SK-N-SH (cell line): ENCODE data around the gene CENPO. TPM values are rescaled to one million over a fixed set of nuclear protein-coding genes. Genes with fewer than 3 reads are reported as not detected.

Experiments
- CTCF ChIA-PET: fragments of 300-600, 350-600 bp; formaldehyde crosslinking; extraction: SDS; loops from one replicate; lab custom pipeline; 2021; lab: Yijun Ruan, JAX
- POLR2A ChIA-PET: fragments of 350-600 bp; sonication (Branson Sonifier 250); formaldehyde crosslinking; extraction: SDS; loops from one replicate; lab custom pipeline; 2020; ENCODE audit warnings: antibody characterized with exemption, inconsistent platforms; lab: Yijun Ruan, JAX
- DNase-seq: peaks from one replicate; pipeline ENCODE4 v3.0.0; 2012
- H2AFZ ChIP-seq: fragments of 200-600 bp; sonication (generic); 2 replicates; pipeline ENCODE4 v1.8.1; 2016; ENCODE audit warnings: antibody characterized with exemption, mild to moderate bottlenecking, low read depth
- H3F3A ChIP-seq: fragments of 200-600 bp; sonication (generic); replicated peaks from 2 replicates; pipeline ENCODE3; 2016; ENCODE audit warnings: antibody characterized with exemption, mild to moderate bottlenecking; ENCODE audit not compliant: insufficient read depth
- H3K27ac ChIP-seq, 2 experiments: fragments of 200-500 bp in 1 of 2; fragments of 200-600 bp in 1 of 2; sonication (Bioruptor generic) in 1 of 2; sonication (generic), shearing (Covaris generic) in 1 of 2; 2 replicates each; pipeline versions ENCODE4 v1.5.1 to v1.6.1; 2014 to 2016; ENCODE audit warnings: low read depth in 2 of 2, inconsistent platforms in 1 of 2, low read length in 1 of 2, mild to moderate bottlenecking in 1 of 2, mixed read lengths in 1 of 2
- H3K27me3 ChIP-seq: fragments of 200-600 bp; sonication (generic), shearing (Covaris generic); 2 replicates; pipeline ENCODE4 v1.6.1; 2016; ENCODE audit warnings: mixed run types; ENCODE audit not compliant: insufficient read depth
- H3K36me3 ChIP-seq, 2 experiments: fragments of 200-500 bp in 1 of 2; fragments of 200-600 bp in 1 of 2; sonication (Bioruptor generic) in 1 of 2; sonication (generic) in 1 of 2; replicated peaks in 1 of 2; 2 replicates each; pipeline versions ENCODE3 to v1.5.1; 2014 to 2016; ENCODE audit warnings: low read length in 1 of 2, mild to moderate bottlenecking in 1 of 2; ENCODE audit not compliant: insufficient read depth in 2 of 2, control insufficient read depth in 1 of 2
- H3K4me1 ChIP-seq, 2 experiments: fragments of 200-500 bp in 1 of 2; fragments of 200-600 bp in 1 of 2; sonication (Bioruptor generic) in 1 of 2; sonication (generic), shearing (Covaris generic) in 1 of 2; 2 replicates each; pipeline versions ENCODE4 v1.5.1 to v1.6.1; 2014 to 2016; ENCODE audit warnings: low read depth in 1 of 2, low read length in 1 of 2, mixed run types in 1 of 2; ENCODE audit not compliant: insufficient read depth in 2 of 2, control insufficient read depth in 1 of 2
- H3K4me2 ChIP-seq: fragments of 200-600 bp; sonication (generic), shearing (Covaris generic); 2 replicates; pipeline ENCODE4 v1.6.1; 2017; ENCODE audit warnings: mixed run types
- H3K4me3 ChIP-seq, 2 experiments: fragments of 200-500 bp in 1 of 2; fragments of 200-600 bp in 1 of 2; sonication (Bioruptor generic) in 1 of 2; sonication (generic), shearing (Covaris generic) in 1 of 2; 2 replicates each; pipeline versions ENCODE4 v1.5.1 to v1.8.1; 2014 to 2016; ENCODE audit warnings: low read depth in 2 of 2, inconsistent platforms in 1 of 2, low read length in 1 of 2, mild to moderate bottlenecking in 1 of 2, mixed read lengths in 1 of 2, moderate library complexity in 1 of 2
- H3K79me2 ChIP-seq: fragments of 200-600 bp; sonication (generic); 2 replicates; pipeline ENCODE4 v1.8.1; 2017; ENCODE audit warnings: mild to moderate bottlenecking; ENCODE audit not compliant: insufficient read depth
- H3K9ac ChIP-seq: fragments of 200-600 bp; sonication (generic); 2 replicates; pipeline ENCODE4 v1.6.1; 2017; ENCODE audit warnings: mixed run types
- H3K9me2 ChIP-seq: fragments of 200-600 bp; sonication (generic); 2 replicates; pipeline ENCODE4 v1.6.1; 2017; ENCODE audit warnings: mixed run types
- H3K9me3 ChIP-seq: fragments of 200-600 bp; sonication (generic); 2 replicates; pipeline ENCODE4 v1.6.1; 2017; ENCODE audit warnings: mixed run types, mild to moderate bottlenecking, moderate library complexity
- H4K20me1 ChIP-seq: fragments of 200-600 bp; sonication (generic); 2 replicates; pipeline ENCODE4 v1.6.1; 2017; ENCODE audit warnings: mild to moderate bottlenecking, mixed run types; ENCODE audit not compliant: insufficient read depth
- CHD2 ChIP-seq: fragments of 150-350 bp; IDR thresholded peaks from 2 replicates; pipeline ENCODE4 v1.6.1; 2018; ENCODE audit warnings: low read length; ENCODE audit not compliant: partially characterized antibody
- EP300 ChIP-seq, 2 experiments: IDR thresholded peaks; 2 replicates each; pipeline versions ENCODE4 v1.4.0 to v1.6.1; 2012; ENCODE audit warnings: borderline replicate concordance in 1 of 2, low read depth in 1 of 2, low read length in 1 of 2
- FOSL2 ChIP-seq: IDR thresholded peaks from 2 replicates; pipeline ENCODE4 v1.4.0; 2012; ENCODE audit warnings: low read depth, mild to moderate bottlenecking, moderate library complexity, borderline replicate concordance
- FOXJ3 ChIP-seq: sonication (generic); formaldehyde crosslinking; IDR thresholded peaks from 2 replicates; pipeline ENCODE4 v1.5.1; 2020; ENCODE audit warnings: mild to moderate bottlenecking, missing genetic modification reagents
- FOXM1 ChIP-seq: IDR thresholded peaks from 2 replicates; pipeline ENCODE4 v1.4.0; 2012; ENCODE audit warnings: low read depth, mild to moderate bottlenecking
- GATA2 ChIP-seq: sonication (generic); formaldehyde crosslinking; IDR thresholded peaks from 2 replicates; pipeline ENCODE4 v1.5.0; 2020; ENCODE audit warnings: mild to moderate bottlenecking, missing genetic modification reagents
- JUND ChIP-seq: IDR thresholded peaks from 2 replicates; pipeline ENCODE4 v1.4.0; 2012
- MAX ChIP-seq: IDR thresholded peaks from 2 replicates; pipeline ENCODE4 v1.4.0; 2012; ENCODE audit warnings: low read depth
- MEF2A ChIP-seq: IDR thresholded peaks from 2 replicates; pipeline ENCODE4 v1.4.0; 2012; ENCODE audit warnings: low read depth, borderline replicate concordance
- MXI1 ChIP-seq: IDR thresholded peaks from 2 replicates; pipeline ENCODE4 v1.6.1; 2012; ENCODE audit warnings: mild to moderate bottlenecking, low read depth, low read length, improper control_type of control experiment
- NFIC ChIP-seq: IDR thresholded peaks from 2 replicates; pipeline ENCODE4 v1.4.0; 2012; ENCODE audit warnings: borderline replicate concordance
- RCOR1 ChIP-seq: fragments of 150-350 bp; IDR thresholded peaks from 2 replicates; pipeline ENCODE4 v1.6.1; 2017; ENCODE audit warnings: antibody characterized with exemption, low read length
- RFX5 ChIP-seq: IDR thresholded peaks from 2 replicates; pipeline ENCODE4 v1.6.1; 2012; ENCODE audit warnings: mild to moderate bottlenecking, improper control_type of control experiment, low read length
- USF1 ChIP-seq: IDR thresholded peaks from 2 replicates; pipeline ENCODE4 v1.4.0; 2012; ENCODE audit warnings: low read depth, borderline replicate concordance
- YY1 ChIP-seq: IDR thresholded peaks from 2 replicates; pipeline ENCODE4 v1.4.0; 2012; ENCODE audit warnings: low read depth, mild to moderate bottlenecking
- ZBTB33 ChIP-seq: IDR thresholded peaks from 2 replicates; pipeline ENCODE4 v1.4.0; 2012; ENCODE audit warnings: low read depth, borderline replicate concordance
- WGBS: methylation state at CpG from one replicate; pipeline ENCODE4 v1.1.6; 2017; ENCODE audit warnings: low lambda C conversion rate; 5-methylcytosine and 5-hydroxymethylcytosine counted together
- polyA plus RNA-seq, 3 experiments: library from polyadenylated mRNA; depleted of rRNA; stranded (reverse); fragments of >200 nt; gene quantifications; 2 replicates each; pipeline ENCODE4 v1.2.3, GENCODE V29; 2012
- TF ChIP-seq, protein P1 (sequence below): IDR thresholded peaks from 2 replicates; pipeline ENCODE4 v1.6.1; 2012; ENCODE audit warnings: mild to moderate bottlenecking, low read depth, low read length, moderate library complexity

The CENPO gene
- polyA plus RNA-seq, 1 of the 3 experiments (the other 2 are of a cell fraction) = 18.3 TPM

- no peak overlapping the region for H3K4me2 ChIP-seq
- H3F3A ChIP-seq = no peaks in the 10 kb centered on the region
- H3K79me2 ChIP-seq = no peaks in the 10 kb centered on the region
- no peak overlapping the region for H2AFZ ChIP-seq
- CTCF ChIA-PET = interaction anchor here (5.6 kb wide), 1 partner anchor 12 kb away, joined by 45 read pairs; no protein-coding TSS in a partner anchor
- H3K4me3 ChIP-seq = no peak overlapping the region
- no peak for TF ChIP-seq CHD2
- no peak for TF ChIP-seq GATA2 (CRISPR knock-in tag)
- TF ChIP-seq ZBTB33 = no peak
- no peak for TF ChIP-seq JUND
- no peak for TF ChIP-seq FOXJ3 (CRISPR knock-in tag)
- TF ChIP-seq FOXM1 = no peak
- no peak for TF ChIP-seq NFIC
- TF ChIP-seq USF1 = no peak
- TF ChIP-seq EP300 (IDR thresholded peaks at IDR 0.05; ENCODE audit: borderline replicate concordance in 1 of 2, low read depth in 1 of 2, low read length in 1 of 2) = no peak
- TF ChIP-seq MXI1 = no peak
- no peak for TF ChIP-seq RFX5
- no peak for TF ChIP-seq RCOR1
- TF ChIP-seq FOSL2 = no peak
- TF ChIP-seq MEF2A = no peak
- no peak for TF ChIP-seq YY1
- TF ChIP-seq, protein P1, sequence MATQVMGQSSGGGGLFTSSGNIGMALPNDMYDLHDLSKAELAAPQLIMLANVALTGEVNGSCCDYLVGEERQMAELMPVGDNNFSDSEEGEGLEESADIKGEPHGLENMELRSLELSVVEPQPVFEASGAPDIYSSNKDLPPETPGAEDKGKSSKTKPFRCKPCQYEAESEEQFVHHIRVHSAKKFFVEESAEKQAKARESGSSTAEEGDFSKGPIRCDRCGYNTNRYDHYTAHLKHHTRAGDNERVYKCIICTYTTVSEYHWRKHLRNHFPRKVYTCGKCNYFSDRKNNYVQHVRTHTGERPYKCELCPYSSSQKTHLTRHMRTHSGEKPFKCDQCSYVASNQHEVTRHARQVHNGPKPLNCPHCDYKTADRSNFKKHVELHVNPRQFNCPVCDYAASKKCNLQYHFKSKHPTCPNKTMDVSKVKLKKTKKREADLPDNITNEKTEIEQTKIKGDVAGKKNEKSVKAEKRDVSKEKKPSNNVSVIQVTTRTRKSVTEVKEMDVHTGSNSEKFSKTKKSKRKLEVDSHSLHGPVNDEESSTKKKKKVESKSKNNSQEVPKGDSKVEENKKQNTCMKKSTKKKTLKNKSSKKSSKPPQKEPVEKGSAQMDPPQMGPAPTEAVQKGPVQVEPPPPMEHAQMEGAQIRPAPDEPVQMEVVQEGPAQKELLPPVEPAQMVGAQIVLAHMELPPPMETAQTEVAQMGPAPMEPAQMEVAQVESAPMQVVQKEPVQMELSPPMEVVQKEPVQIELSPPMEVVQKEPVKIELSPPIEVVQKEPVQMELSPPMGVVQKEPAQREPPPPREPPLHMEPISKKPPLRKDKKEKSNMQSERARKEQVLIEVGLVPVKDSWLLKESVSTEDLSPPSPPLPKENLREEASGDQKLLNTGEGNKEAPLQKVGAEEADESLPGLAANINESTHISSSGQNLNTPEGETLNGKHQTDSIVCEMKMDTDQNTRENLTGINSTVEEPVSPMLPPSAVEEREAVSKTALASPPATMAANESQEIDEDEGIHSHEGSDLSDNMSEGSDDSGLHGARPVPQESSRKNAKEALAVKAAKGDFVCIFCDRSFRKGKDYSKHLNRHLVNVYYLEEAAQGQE = no peak
- no peak for TF ChIP-seq MAX
- TF ChIP-seq, all 33 proteins: peak for 0
- DNase-seq = no peak
- Histone ChIP-seq H4K20me1 (no peaks in the 10 kb centered on the region), H3K27ac (no peak overlapping the region), H3K36me3 (peaks cover 0 to 2% of the 10 kb centered on the region in 2 experiments), H3K9me3 (no peaks in the 10 kb centered on the region), H3K9me2 (no peaks in the 10 kb centered on the region), H3K27me3 (no peaks in the 10 kb centered on the region), H3K9ac (no peak overlapping the region), H3K4me1 (no peaks in the 10 kb centered on the region)
- POLR2A ChIA-PET = no interaction called here
- 93% methylated on average over 16 of the region's 18 CpGs for WGBS
These were observed 45.3 kb downstream of the CENPO start for GRCh38 chr2:24838541-24838940.
